IMR-90 (cell line): Measurements from ENCODE around the gene TFB1M. TPM values are rescaled to one million over a fixed set of nuclear protein-coding genes. Genes with fewer than 3 reads are reported as not detected.

Experiments
- ATAC-seq: fragments of 200-7000 bp; cut with Tn5 transposase; 2 replicates; pipeline ENCODE4 v1.9.1; 2020; ENCODE audit warnings: low read depth, mild to moderate bottlenecking, moderate library complexity
- BruUV-seq: library from RNA; stranded (reverse); fragments of 400-500 nt; replicated peaks from 2 replicates; lab custom pipeline; 2021; lab: Mats Ljungman, UMichigan
- CTCF ChIA-PET: fragments of 300-600 bp; formaldehyde crosslinking; extraction: SDS; loops from one replicate; lab custom pipeline; 2021; ENCODE audit warnings: antibody characterized with exemption; lab: Yijun Ruan, JAX
- POLR2A ChIA-PET: fragments of 300-600 bp; sonication (Branson Sonifier 250); formaldehyde crosslinking; loops from one replicate; lab custom pipeline; 2022; ENCODE audit warnings: antibody characterized with exemption; ENCODE audit not compliant: unreplicated experiment; lab: Charles Lee
- DNase-seq: peaks from one replicate; pipeline ENCODE4 v3.0.0; 2013
- H2AFZ ChIP-seq: replicated peaks from 2 replicates; pipeline ENCODE3; 2013; ENCODE audit warnings: low read length, mild to moderate bottlenecking; ENCODE audit not compliant: poor library complexity
- H2AK5ac ChIP-seq: 2 replicates; pipeline ENCODE4 v1.6.1; 2013; ENCODE audit warnings: low read depth, low read length, inconsistent platforms
- H2AK9ac ChIP-seq: replicated peaks from 2 replicates; pipeline ENCODE3; 2013; ENCODE audit warnings: mild to moderate bottlenecking, low read depth, low read length, moderate library complexity; ENCODE audit not compliant: poor library complexity
- H2BK120ac ChIP-seq: 2 replicates; pipeline ENCODE4 v1.6.1; 2013; ENCODE audit warnings: low read depth, low read length, inconsistent platforms
- H2BK15ac ChIP-seq: 3 replicates; pipeline ENCODE4 v1.6.1; 2013; ENCODE audit warnings: low read depth, low read length, inconsistent platforms
- H2BK20ac ChIP-seq: 2 replicates; pipeline ENCODE4 v1.6.1; 2013; ENCODE audit warnings: low read depth, mild to moderate bottlenecking, inconsistent platforms, low read length, moderate library complexity
- H2BK5ac ChIP-seq: 2 replicates; pipeline ENCODE4 v1.6.1; 2013; ENCODE audit warnings: mild to moderate bottlenecking, low read depth, low read length, inconsistent platforms; ENCODE audit not compliant: poor library complexity, severe bottlenecking
- H3K14ac ChIP-seq: replicated peaks from 2 replicates; pipeline ENCODE4 v1.6.1; 2013; ENCODE audit warnings: low read depth, low read length, inconsistent platforms
- H3K18ac ChIP-seq: 2 replicates; pipeline ENCODE4 v1.6.1; 2013; ENCODE audit warnings: low read depth, low read length, control low read depth
- H3K23ac ChIP-seq: 2 replicates; pipeline ENCODE4 v1.6.1; 2013; ENCODE audit warnings: low read depth, low read length, inconsistent platforms
- H3K27ac ChIP-seq: 2 replicates; pipeline ENCODE4 v1.5.1; 2013; ENCODE audit warnings: mild to moderate bottlenecking, control low read depth, low read length; ENCODE audit not compliant: insufficient read depth
- H3K27me3 ChIP-seq: 2 replicates; pipeline ENCODE4 v1.6.1; 2013; ENCODE audit warnings: low read length; ENCODE audit not compliant: control insufficient read depth, insufficient read depth
- H3K36me3 ChIP-seq: 2 replicates; pipeline ENCODE4 v1.6.1; 2013; ENCODE audit warnings: low read length, mixed read lengths; ENCODE audit not compliant: control insufficient read depth, insufficient read depth
- H3K4ac ChIP-seq: 2 replicates; pipeline ENCODE4 v1.6.1; 2013; ENCODE audit warnings: low read depth, low read length, inconsistent platforms
- H3K4me1 ChIP-seq: 2 replicates; pipeline ENCODE4 v1.6.1; 2013; ENCODE audit warnings: low read length, mixed read lengths; ENCODE audit not compliant: control insufficient read depth, insufficient read depth
- H3K4me2 ChIP-seq: 2 replicates; pipeline ENCODE4 v1.6.1; 2013; ENCODE audit warnings: low read depth, mild to moderate bottlenecking, control low read depth, low read length, moderate library complexity
- H3K4me3 ChIP-seq: 2 replicates; pipeline ENCODE4 v1.5.1; 2013; ENCODE audit warnings: low read depth, mild to moderate bottlenecking, control low read depth, low read length, moderate library complexity; ENCODE audit not compliant: insufficient read depth
- H3K56ac ChIP-seq: 2 replicates; pipeline ENCODE4 v1.6.1; 2013; ENCODE audit warnings: low read length, inconsistent platforms; ENCODE audit not compliant: insufficient read depth; ENCODE audit errors: extremely low read depth
- H3K79me1 ChIP-seq, 2 experiments: 2 replicates each; pipeline ENCODE4 v1.6.1; 2013; ENCODE audit warnings: low read length in 2 of 2, inconsistent platforms in 1 of 2, low read depth in 1 of 2
- H3K9ac ChIP-seq: 2 replicates; pipeline ENCODE4 v1.6.1; 2013; ENCODE audit warnings: low read depth, low read length, control low read depth
- H3K9me1 ChIP-seq: 2 replicates; pipeline ENCODE4 v1.6.1; 2013; ENCODE audit warnings: low read length, inconsistent platforms; ENCODE audit not compliant: insufficient read depth
- H3K9me3 ChIP-seq: 2 replicates; pipeline ENCODE4 v1.6.1; 2013; ENCODE audit warnings: low read length; ENCODE audit not compliant: control insufficient read depth, insufficient read depth
- H4K20me1 ChIP-seq: 2 replicates; pipeline ENCODE4 v1.6.1; 2013; ENCODE audit warnings: low read length, inconsistent platforms; ENCODE audit not compliant: insufficient read depth
- H4K5ac ChIP-seq: 2 replicates; pipeline ENCODE4 v1.6.1; 2013; ENCODE audit warnings: mild to moderate bottlenecking, low read depth, low read length, control low read depth
- H4K8ac ChIP-seq, 2 experiments: 2 replicates each; pipeline ENCODE4 v1.6.1; 2013; ENCODE audit warnings: low read depth in 2 of 2, low read length in 2 of 2, control low read depth in 1 of 2, inconsistent platforms in 1 of 2
- H4K91ac ChIP-seq: 2 replicates; pipeline ENCODE4 v1.6.1; 2013; ENCODE audit warnings: low read depth, low read length, inconsistent platforms; ENCODE audit not compliant: insufficient read depth
- BHLHE40 ChIP-seq: fragments of 150-350 bp; IDR thresholded peaks from 2 replicates; pipeline ENCODE4 v1.6.1; 2016; ENCODE audit warnings: mild to moderate bottlenecking, low read depth, low read length
- FOS ChIP-seq: fragments of 150-350 bp; IDR thresholded peaks from 2 replicates; pipeline ENCODE4 v1.6.1; 2016; ENCODE audit warnings: low read depth, low read length
- MAFK ChIP-seq: IDR thresholded peaks from 2 replicates; pipeline ENCODE4 v1.6.1; 2012; ENCODE audit warnings: low read depth, low read length, improper control_type of control experiment
- MAZ ChIP-seq: IDR thresholded peaks from 2 replicates; pipeline ENCODE4 v1.6.1; 2012; ENCODE audit warnings: low read depth, mild to moderate bottlenecking, low read length, improper control_type of control experiment, moderate library complexity, borderline replicate concordance
- MXI1 ChIP-seq: IDR thresholded peaks from 2 replicates; pipeline ENCODE4 v1.6.1; 2012; ENCODE audit warnings: low read depth, mild to moderate bottlenecking, low read length, moderate library complexity, borderline replicate concordance
- NFE2L2 ChIP-seq: fragments of 150-350 bp; IDR thresholded peaks from 2 replicates; pipeline ENCODE4 v1.6.1; 2016; ENCODE audit warnings: low read depth, mild to moderate bottlenecking, low read length
- RAD21 ChIP-seq: IDR thresholded peaks from 2 replicates; pipeline ENCODE4 v1.6.1; 2012; ENCODE audit warnings: low read length, improper control_type of control experiment
- RFX5 ChIP-seq: IDR thresholded peaks from 2 replicates; pipeline ENCODE4 v1.8.0; 2012; ENCODE audit warnings: low read depth, mild to moderate bottlenecking, low read length, moderate library complexity
- SMC3 ChIP-seq: fragments of 150-350 bp; IDR thresholded peaks from 2 replicates; pipeline ENCODE4 v1.6.1; 2016; ENCODE audit warnings: low read depth, mild to moderate bottlenecking, antibody characterized with exemption, low read length, moderate library complexity
- WGBS, 2 experiments: methylation state at CpG; one replicate each; pipeline versions ENCODE4 v1.1.5 to v1.1.7; 2013; ENCODE audit warnings: missing lambda C conversion rate in 2 of 2; ENCODE audit not compliant: insufficient read length in 1 of 2; ENCODE audit errors: extremely low coverage in 2 of 2; 5-methylcytosine and 5-hydroxymethylcytosine counted together
- dilution Hi-C: fragments of 300-500 bp; cut with HindIII; formaldehyde crosslinking; loops from one replicate; pipeline ENCODE4 v1.14.3; 2018; ENCODE audit warnings: low sequenced_read_pairs; ENCODE audit not compliant: unreplicated experiment
- in situ Hi-C: fragments of 300-500 bp; cut with MboI; formaldehyde crosslinking; loops from 3 replicates; pipeline ENCODE4 v1.14.3; 2019; ENCODE audit warnings: low sequenced_read_pairs, inconsistent platforms, mixed read lengths
- intact Hi-C: fragments of 100-400 bp; cut with micrococcal nuclease; formaldehyde crosslinking; loops from 2 replicates; pipeline ENCODE4 v1.10.0; 2022
- polyA plus RNA-seq, 3 experiments: library from polyadenylated mRNA; depleted of rRNA; stranded (reverse); fragments of >200 nt; gene quantifications; 2 replicates each; pipeline ENCODE4 v1.2.3, GENCODE V29; 2012; ENCODE audit warnings: low replicate concordance in 1 of 3
- total RNA-seq: library from RNA; depleted of rRNA; stranded (reverse); fragments of >200 nt; gene quantifications from 2 replicates; pipeline ENCODE4 v1.2.3, GENCODE V29; 2012

The TFB1M gene
- total and polyA plus RNA-seq, 2 of the 4 experiments (the other 2 are of a cell fraction), result 18.1 to 22.4 TPM

DNA sequence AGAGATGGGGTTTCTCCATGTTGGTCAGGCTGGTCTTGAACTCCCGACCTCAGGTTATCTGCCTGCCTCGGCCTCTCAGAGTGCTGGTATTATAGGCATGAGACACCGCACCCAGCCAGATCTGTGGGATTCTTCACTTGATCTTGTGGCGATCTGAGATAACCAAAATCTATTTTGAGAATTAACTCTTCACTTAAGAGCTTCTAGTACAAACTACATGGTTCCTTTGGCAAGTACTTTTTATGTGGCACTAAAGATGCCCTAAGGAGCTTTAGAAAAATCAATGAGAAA, 37.8 kb upstream of the TFB1M start:
- 0 out of 2 replicates have a peak, but pooled peaks cover 2% of the 10 kb centered on the region for H3K9me1 ChIP-seq
- no peaks in the 10 kb centered on the region for H3K27me3 ChIP-seq
- no peak overlapping the region for H2AK5ac ChIP-seq
- dilution Hi-C loops, result no loop called here
- no peaks in the 10 kb centered on the region for H3K79me1 ChIP-seq
- H2BK5ac ChIP-seq, result no peak overlapping the region
- intact Hi-C loops, result no loop called here
- ChIA-PET CTCF (no interaction called here), POLR2A (no interaction called here)
- H3K14ac ChIP-seq, result no peak overlapping the region
- H3K9me3 ChIP-seq, result peaks cover 6% of the 10 kb centered on the region
- in situ Hi-C loops, result no loop called here
- TF ChIP-seq NFE2L2 (no peak), RAD21 (no peak), RFX5 (no peak), BHLHE40 (no peak), MAZ (no peak), FOS (no peak), MXI1 (no peak), MAFK (no peak), SMC3 (no peak)
- no peak overlapping the region for H2BK120ac ChIP-seq
- no peak overlapping the region for H2AK9ac ChIP-seq
- H4K91ac ChIP-seq, result no peak overlapping the region
- H3K56ac ChIP-seq, result no peak overlapping the region
- no peaks in the 10 kb centered on the region for H4K20me1 ChIP-seq
- no peak overlapping the region for H3K4me3 ChIP-seq
- no TSS peak for BruUV-seq
- H3K27ac ChIP-seq, result no peak overlapping the region
- DNase-seq (no peak), ATAC-seq (no peak)
- no peak overlapping the region for H3K18ac ChIP-seq
- H3K4me1 ChIP-seq, result 0 out of 2 replicates have a peak, but pooled peaks cover 2% of the 10 kb centered on the region
- no peak overlapping the region for H4K5ac ChIP-seq
- no peak overlapping the region for H4K8ac ChIP-seq
- H3K4ac ChIP-seq, result no peak overlapping the region
- H3K23ac ChIP-seq, result no peak overlapping the region
- H2BK15ac ChIP-seq, result no peak overlapping the region
- no peak overlapping the region for H3K4me2 ChIP-seq
- H3K36me3 ChIP-seq, result no peaks in the 10 kb centered on the region
- no peak overlapping the region for H2AFZ ChIP-seq
- H3K9ac ChIP-seq, result no peak overlapping the region
- H2BK20ac ChIP-seq, result no peak overlapping the region
- WGBS, 2 experiments, result 83% methylated on average over 1 of the region's 4 CpGs; no CpG with 5 or more reads in 1 of the 2 experiments
